Sigmoid colon (tissue), 7 donors: Measurements from ENCODE around the gene C1orf53. TPM values are rescaled to one million over a fixed set of nuclear protein-coding genes. Genes with fewer than 3 reads are reported as not detected.

Experiments used
- DNase-seq: peaks from one replicate; pipeline ENCODE4 v3.0.0-alpha.2; 2019
- H3K27ac ChIP-seq, 4 donors: fragments of 200-600 bp; sonication (generic); one replicate each; pipeline ENCODE4 v1.5.1; 2016 to 2019; ENCODE audit warnings: mild to moderate bottlenecking in 1 of 4
- H3K27me3 ChIP-seq, 3 donors: fragments of 200-600 bp; sonication (generic); one replicate each; pipeline ENCODE4 v1.5.1; 2019; ENCODE audit warnings: mild to moderate bottlenecking in 1 of 3
- H3K36me3 ChIP-seq, 4 donors: fragments of 200-600 bp; sonication (generic); one replicate each; pipeline ENCODE4 v1.5.1; 2016 to 2019
- H3K4me1 ChIP-seq, 4 donors: fragments of 200-600 bp; sonication (generic); one replicate each; pipeline ENCODE4 v1.5.1; 2017 to 2019
- H3K4me3 ChIP-seq, 4 donors: fragments of 200-600 bp; sonication (generic); one replicate each; pipeline ENCODE4 v1.5.1; 2017 to 2019; ENCODE audit warnings: mild to moderate bottlenecking in 2 of 4, moderate library complexity in 1 of 4
- H3K9me3 ChIP-seq, 4 donors: fragments of 200-600 bp in 3 of 4; sonication (generic) in 3 of 4; one replicate each; pipeline versions ENCODE4 v1.5.1 to v1.6.1; 2013 to 2019
- EP300 ChIP-seq, 4 donors: sonication (generic); formaldehyde crosslinking; IDR thresholded peaks; one replicate each; pipeline ENCODE4 v1.6.1; 2017; ENCODE audit warnings: antibody characterized with exemption in 4 of 4
- POLR2A ChIP-seq, 2 donors: fragments of 450-650 bp; IDR thresholded peaks; one replicate each; pipeline ENCODE4 v1.6.1; 2016; ENCODE audit warnings: antibody characterized with exemption in 2 of 2, mild to moderate bottlenecking in 2 of 2, moderate library complexity in 2 of 2
- POLR2AphosphoS5 ChIP-seq, 4 donors: sonication (generic); formaldehyde crosslinking; IDR thresholded peaks; one replicate each; pipeline ENCODE4 v1.6.1; 2017; ENCODE audit warnings: antibody characterized with exemption in 4 of 4
- whole genome bisulfite sequencing, 2 donors: extraction: QIAGEN DNeasy Blood & Tissue Kit; methylation state at CpG; one replicate each; pipeline ENCODE4 v1.1.7; 2013; 5-methylcytosine and 5-hydroxymethylcytosine counted together
- intact Hi-C: fragments of 100-400 bp; cut with DNase I; formaldehyde crosslinking; loops from one replicate; pipeline ENCODE4 v1.15.1; 2023
- polyA plus RNA-seq, 3 donors: library from polyadenylated mRNA; stranded (reverse); fragments of 200-250 nt; gene quantifications; one replicate each; pipeline ENCODE4 v1.2.3, GENCODE V29; 2013
- total RNA-seq, 4 donors: library from RNA; depleted of rRNA; stranded (reverse); fragments of >200 nt; gene quantifications; one replicate each; pipeline ENCODE4 v1.1.0, GENCODE V29; 2016
- TF ChIP-seq, protein P1 (sequence below), 4 experiments: fragments of 450-650 bp in 3 of 4; fragments of 200-600 bp in 1 of 4; IDR thresholded peaks; one replicate each; pipeline ENCODE4 v1.5.1; 2016 to 2019; ENCODE audit warnings: antibody characterized with exemption in 4 of 4, mild to moderate bottlenecking in 3 of 4, moderate library complexity in 2 of 4
- donor health status: healthy with polysubstance abuse.
- donor health status: Bipolar disorder and iron deficiency.
- donor health status: healthy.

C1orf53 gene
- total and polyA plus RNA-seq, 7 donors = 1.2 to 13.8 (median 4.0) TPM; not detected in 1

DNA sequence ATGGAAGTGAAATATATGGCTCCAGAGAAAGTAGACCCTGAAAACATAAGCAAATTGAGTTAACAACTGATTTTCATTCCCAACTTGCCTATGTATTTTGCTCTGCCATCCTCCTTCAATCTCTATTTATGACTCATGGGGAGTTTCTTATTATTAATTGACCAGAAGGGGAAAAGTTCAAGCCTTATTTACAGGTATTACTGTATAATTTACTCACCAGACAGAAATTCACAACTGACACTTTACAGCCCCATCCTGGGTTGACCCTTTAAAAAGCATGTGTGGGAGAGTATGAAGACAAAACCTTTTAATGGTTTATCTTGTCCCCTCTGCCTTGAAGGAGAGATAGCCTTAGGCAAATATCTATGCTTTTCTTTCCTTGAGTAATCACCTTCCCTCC lies 39.8 kb upstream of the C1orf53 start:
- no peak for DNase-seq
- TF ChIP-seq EP300 (IDR thresholded peaks at IDR 0.05) = no peak
- TF ChIP-seq, protein P1, sequence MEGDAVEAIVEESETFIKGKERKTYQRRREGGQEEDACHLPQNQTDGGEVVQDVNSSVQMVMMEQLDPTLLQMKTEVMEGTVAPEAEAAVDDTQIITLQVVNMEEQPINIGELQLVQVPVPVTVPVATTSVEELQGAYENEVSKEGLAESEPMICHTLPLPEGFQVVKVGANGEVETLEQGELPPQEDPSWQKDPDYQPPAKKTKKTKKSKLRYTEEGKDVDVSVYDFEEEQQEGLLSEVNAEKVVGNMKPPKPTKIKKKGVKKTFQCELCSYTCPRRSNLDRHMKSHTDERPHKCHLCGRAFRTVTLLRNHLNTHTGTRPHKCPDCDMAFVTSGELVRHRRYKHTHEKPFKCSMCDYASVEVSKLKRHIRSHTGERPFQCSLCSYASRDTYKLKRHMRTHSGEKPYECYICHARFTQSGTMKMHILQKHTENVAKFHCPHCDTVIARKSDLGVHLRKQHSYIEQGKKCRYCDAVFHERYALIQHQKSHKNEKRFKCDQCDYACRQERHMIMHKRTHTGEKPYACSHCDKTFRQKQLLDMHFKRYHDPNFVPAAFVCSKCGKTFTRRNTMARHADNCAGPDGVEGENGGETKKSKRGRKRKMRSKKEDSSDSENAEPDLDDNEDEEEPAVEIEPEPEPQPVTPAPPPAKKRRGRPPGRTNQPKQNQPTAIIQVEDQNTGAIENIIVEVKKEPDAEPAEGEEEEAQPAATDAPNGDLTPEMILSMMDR (IDR thresholded peaks at IDR 0.05) = no peak
- TF ChIP-seq POLR2AphosphoS5 (IDR thresholded peaks at IDR 0.05) = no peak
- H3K4me3 ChIP-seq = no peak overlapping the region
- H3K36me3 ChIP-seq = no peaks in the 10 kb centered on the region
- H3K4me1 ChIP-seq = no peaks in the 10 kb centered on the region
- intact Hi-C loops = no loop called here
- H3K27me3 ChIP-seq = no peaks in the 10 kb centered on the region
- H3K27ac ChIP-seq = no peak overlapping the region
- no peaks in the 10 kb centered on the region for H3K9me3 ChIP-seq

DNA sequence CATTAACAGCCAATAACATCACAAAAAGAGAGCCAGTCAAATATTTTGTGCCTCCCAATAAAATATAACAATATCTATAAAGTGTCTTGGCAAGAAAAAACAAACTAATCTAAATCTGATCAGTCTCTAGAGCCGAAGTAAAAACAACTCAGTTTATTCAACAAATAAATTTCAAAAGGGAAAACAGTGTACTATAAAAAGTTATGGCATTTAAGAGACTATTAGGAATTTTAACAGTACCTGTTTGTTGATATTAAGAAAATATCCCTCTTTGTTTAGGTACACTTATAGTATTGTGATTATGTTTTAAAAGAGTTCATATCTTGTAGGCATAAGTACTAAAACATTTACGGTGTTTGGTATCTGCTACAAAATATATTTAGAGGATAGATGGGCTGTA lies 36.6 kb upstream of the C1orf53 start:
- WGBS, 2 donors = 59 to 76% methylated on average over 2 of the region's 2 CpGs
- Histone ChIP-seq H3K27me3 (no peaks in the 10 kb centered on the region), H3K9me3 (no peaks in the 10 kb centered on the region), H3K36me3 (no peaks in the 10 kb centered on the region), H3K4me1 (no peaks in the 10 kb centered on the region), H3K27ac (no peak overlapping the region), H3K4me3 (no peak overlapping the region)
- TF ChIP-seq POLR2AphosphoS5 (IDR thresholded peaks at IDR 0.05) = no peak
- TF ChIP-seq, protein P1 (IDR thresholded peaks at IDR 0.05) = no peak
- no peak for TF ChIP-seq EP300 (IDR thresholded peaks at IDR 0.05)
- TF ChIP-seq POLR2A (IDR thresholded peaks at IDR 0.05) = no peak
- DNase-seq = no peak
- intact Hi-C loops = loop anchor here (5.0 kb wide), 2 partner anchors 249 to 344 kb away; no protein-coding TSS in a partner anchor

DNA sequence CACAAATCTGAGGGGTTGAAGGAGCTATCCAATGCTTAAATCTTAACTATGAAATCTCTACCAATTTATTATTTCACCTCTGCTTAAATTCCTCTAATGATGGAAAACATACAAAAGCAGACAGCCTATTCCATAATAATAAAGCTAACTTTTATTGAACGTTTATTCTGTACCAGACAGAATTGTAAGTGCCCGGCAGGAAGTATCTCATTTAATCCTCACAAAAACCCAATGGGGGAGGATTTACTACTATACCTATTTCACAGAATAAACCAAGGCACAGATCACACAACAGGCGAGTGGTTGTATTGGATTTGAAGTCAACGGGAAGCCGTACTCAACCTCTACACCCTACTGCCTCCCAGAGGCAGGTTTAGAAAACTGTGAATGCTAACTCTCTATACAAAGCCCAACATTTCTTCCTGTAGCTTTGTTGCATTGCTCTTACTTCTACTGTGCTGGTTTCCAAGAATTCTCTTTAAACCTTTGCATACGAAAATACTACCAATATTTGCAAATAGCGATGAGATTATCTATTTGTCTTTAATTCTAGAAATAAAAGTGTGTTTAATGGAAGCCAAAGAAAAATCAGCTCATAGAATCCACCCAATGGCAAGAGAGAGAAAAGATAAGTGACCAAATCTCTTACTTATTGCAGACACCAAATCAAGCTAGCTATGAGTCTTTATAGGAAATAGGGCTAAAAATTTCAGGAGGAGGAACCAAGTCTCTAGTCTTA lies 33.5 kb upstream of the C1orf53 start:
- intact Hi-C loops = loop anchor here (5.0 kb wide), 2 partner anchors 252 to 347 kb away; no protein-coding TSS in a partner anchor
- 3 to 10% methylated on average over 7 of the region's 7 CpGs for WGBS, 2 donors
- no peaks in the 10 kb centered on the region for H3K36me3 ChIP-seq
- TF ChIP-seq EP300 (IDR thresholded peaks at IDR 0.05) = no peak
- TF ChIP-seq, protein P1 (IDR thresholded peaks at IDR 0.05) = peak in 3 of 4 experiments; percentile 32 to 46 (median 39)
- no peaks in the 10 kb centered on the region for H3K4me1 ChIP-seq
- no peaks in the 10 kb centered on the region for H3K9me3 ChIP-seq
- no peaks in the 10 kb centered on the region for H3K27me3 ChIP-seq
- no peak for DNase-seq
- H3K27ac ChIP-seq = no peak overlapping the region
- no peak overlapping the region for H3K4me3 ChIP-seq

DNA sequence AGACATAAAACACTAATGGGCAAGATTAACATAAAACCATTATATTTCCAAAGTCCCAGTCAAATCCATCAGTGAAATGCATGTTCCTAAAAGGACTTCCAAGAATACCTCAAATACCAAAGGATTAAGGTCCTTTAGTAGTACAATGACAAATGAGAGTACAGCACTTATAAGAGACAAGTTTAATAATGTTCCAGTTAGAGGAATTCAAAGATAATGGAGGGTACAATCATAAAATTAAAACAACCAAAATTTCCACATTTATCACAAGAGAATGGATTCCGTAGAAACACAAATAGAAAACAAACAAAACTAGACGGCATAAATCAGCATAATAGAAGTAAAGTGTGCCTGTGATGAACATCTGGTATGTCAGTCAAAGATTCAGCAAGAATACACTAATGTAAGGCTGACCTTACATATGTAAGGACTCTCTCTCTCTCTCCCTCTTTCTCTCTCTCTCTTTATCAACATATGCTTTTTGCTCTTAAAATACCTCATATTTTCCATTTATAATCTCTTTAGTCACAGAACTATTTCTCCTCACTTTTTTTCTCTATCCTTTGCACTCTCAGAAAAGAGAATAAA lies 32.8 kb upstream of the C1orf53 start:
- Histone ChIP-seq H3K27me3 (no peaks in the 10 kb centered on the region), H3K4me3 (no peak overlapping the region), H3K36me3 (no peaks in the 10 kb centered on the region), H3K4me1 (no peaks in the 10 kb centered on the region), H3K27ac (no peak overlapping the region), H3K9me3 (no peaks in the 10 kb centered on the region)
- intact Hi-C loops = loop anchor here (5.0 kb wide), 2 partner anchors 252 to 347 kb away; no protein-coding TSS in a partner anchor
- 59 to 78% methylated on average over 2 of the region's 2 CpGs for WGBS, 2 donors
- TF ChIP-seq, protein P1 (IDR thresholded peaks at IDR 0.05) = no peak
- TF ChIP-seq POLR2AphosphoS5 (IDR thresholded peaks at IDR 0.05) (no peak), POLR2A (IDR thresholded peaks at IDR 0.05) (no peak), EP300 (IDR thresholded peaks at IDR 0.05) (no peak)
- no peak for DNase-seq
